ENCODE results near the gene HAPLN3.

- TF ChIP-seq CTCF (IDR thresholded peaks at IDR 0.05 in 8 of 11, conservative IDR thresholded peaks at IDR 0.05 in 3 of 11) (no peak), POLR2AphosphoS5 (IDR thresholded peaks at IDR 0.05) (no peak), POLR2A (IDR thresholded peaks at IDR 0.05) (no peak)
Observed at GRCh38 chr15:88839146-88839545, 56.2 kb downstream of the HAPLN3 start.
